GM19467 (cell line): ENCODE data around the gene HNRNPH3.
A peak's percentile ranks its signal among the peaks of the same experiment; 100 is the strongest.
"Not testable (repeated sequence)": the region's sequence is repeated elsewhere in the genome, so short reads cannot be mapped to it uniquely, and the experiment has no call there.

ENCODE experiments used
- ATAC-seq: cut with Tn5 transposase; IDR thresholded peaks from one replicate; pipeline ENCODE4 v1.9.1; 2021; ENCODE audit warnings: mild to moderate bottlenecking, moderate library complexity; ENCODE audit not compliant: unreplicated experiment

The HNRNPH3 gene, protein sequence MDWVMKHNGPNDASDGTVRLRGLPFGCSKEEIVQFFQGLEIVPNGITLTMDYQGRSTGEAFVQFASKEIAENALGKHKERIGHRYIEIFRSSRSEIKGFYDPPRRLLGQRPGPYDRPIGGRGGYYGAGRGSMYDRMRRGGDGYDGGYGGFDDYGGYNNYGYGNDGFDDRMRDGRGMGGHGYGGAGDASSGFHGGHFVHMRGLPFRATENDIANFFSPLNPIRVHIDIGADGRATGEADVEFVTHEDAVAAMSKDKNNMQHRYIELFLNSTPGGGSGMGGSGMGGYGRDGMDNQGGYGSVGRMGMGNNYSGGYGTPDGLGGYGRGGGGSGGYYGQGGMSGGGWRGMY

DNA sequence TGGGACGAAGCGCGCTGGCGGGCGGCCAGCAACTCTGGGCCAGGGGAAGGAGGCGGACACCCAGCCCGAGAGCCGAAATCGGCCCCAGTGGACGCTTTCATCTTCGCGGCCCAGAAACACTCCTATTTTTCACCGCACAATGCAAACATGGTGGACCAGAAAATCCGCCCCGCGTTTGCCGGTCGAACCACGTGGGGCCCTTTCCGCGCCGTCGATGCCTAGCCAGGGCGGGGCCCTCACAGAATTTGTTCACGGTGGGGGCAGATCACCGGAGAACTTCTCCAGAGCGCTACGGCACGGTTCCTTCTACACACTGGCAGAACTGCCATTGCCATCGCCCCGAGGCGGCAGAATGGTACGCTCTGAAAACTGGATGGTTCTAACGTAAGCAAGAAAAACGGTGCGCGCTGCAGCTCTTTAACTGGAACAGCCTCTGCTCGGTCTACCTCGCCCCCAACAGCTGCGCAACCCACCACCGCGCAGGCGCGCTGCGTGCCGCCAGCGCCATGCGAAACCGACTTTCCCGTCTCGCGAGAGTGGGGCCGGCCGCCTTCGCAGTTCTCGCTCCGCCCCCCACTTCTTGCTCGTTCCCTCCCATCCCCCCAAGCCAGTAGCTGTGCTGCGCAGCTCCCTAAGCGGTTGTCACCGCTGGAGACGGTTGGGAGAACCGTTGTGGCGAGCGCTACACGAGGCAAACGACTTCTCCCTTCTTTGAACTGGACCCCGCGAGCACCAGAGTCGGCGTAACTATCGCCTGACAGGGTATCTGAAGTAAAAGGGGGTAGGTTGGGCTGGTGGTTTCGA is at the start of gene HNRNPH3:
Gene HNRNPH3 (plus strand): TSS at position 610 of the 804 bp plus-strand sequence. CDS start 5,158 bp downstream, outside the sequence.
- ATAC-seq, result peak; percentile 78

- ATAC-seq, result no peak
These were observed 47.5 kb upstream of the HNRNPH3 start for GRCh38 chr10:68284062-68285001.

DNA sequence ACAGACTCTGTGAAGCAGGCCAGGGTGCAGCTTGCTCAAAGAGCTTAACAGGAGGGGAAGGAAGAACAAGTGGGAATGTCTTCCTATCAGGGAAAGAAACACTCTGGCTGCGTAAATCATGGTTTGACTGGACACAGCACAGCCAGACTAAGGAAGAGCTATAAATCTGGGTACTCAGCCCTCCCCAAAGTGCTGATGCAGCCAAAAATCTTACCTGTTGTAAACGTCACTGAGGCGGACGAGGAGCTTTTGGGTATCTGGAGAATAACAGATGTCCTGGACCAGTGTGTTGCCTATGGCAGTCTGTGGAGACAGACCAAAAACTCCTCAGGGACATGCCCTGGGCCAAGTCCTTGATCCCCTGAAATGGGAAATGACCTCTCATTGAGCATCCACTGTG is 43.1 kb upstream of the HNRNPH3 start:
- ATAC-seq, result no peak

GRCh38 chr10:68290736-68291135 is 41.1 kb upstream of the HNRNPH3 start:
- no peak for ATAC-seq

- ATAC-seq, result no peak
These were observed 34.8 kb upstream of the HNRNPH3 start for GRCh38 chr10:68296843-68297663.

DNA sequence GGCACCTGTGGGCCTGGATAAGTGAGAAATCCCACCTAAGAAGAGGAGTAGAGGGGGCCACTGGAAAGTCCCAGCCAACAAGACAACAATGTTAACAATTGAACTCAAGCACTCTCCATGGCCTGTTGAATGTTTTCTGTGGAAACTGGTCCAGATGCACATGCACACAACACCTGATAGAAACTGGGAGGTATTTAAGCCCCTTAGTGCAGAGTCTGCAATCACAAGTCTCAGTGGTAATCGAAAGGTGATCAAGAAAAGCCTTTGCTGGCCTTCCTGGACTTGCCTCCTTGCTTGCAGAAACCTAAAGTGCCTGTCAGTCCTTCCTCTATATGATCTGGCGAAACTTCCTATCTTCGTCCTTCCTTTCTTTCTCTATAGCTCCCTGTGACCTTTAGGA is 30.6 kb upstream of the HNRNPH3 start:
- ATAC-seq, result no peak

DNA sequence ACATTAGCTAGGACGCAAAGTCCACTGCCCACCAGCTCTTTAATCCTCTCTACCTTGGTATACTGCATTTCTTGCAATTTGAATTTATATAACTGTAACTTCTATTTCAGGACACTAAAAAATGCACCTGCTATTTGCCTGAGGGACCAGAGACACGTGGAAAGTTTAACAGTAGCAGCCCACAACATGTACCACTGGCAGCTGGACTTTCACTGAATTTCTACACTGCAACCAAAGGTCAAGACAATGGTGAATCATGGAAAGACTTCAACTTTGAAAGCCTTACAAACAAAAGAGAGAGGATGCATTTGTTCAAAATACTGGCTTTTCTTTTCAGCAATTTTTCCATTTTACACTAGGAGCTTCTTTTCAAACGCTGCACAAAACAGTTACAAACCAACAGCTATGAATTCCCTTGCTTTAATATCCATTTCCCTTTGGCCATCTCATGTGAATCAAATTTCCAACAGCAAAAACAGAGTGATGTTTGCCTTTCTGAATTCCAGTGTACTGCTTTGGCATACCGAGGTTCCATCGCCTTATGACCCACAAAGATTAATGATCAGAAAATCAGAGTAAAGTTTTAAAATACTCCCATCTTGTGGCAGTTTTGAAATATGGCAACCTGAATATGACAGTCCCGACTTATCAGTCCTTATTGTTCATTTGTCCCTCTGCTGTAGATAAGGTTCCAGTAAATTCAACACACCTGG is 29.9 kb upstream of the HNRNPH3 start:
- no peak for ATAC-seq

DNA sequence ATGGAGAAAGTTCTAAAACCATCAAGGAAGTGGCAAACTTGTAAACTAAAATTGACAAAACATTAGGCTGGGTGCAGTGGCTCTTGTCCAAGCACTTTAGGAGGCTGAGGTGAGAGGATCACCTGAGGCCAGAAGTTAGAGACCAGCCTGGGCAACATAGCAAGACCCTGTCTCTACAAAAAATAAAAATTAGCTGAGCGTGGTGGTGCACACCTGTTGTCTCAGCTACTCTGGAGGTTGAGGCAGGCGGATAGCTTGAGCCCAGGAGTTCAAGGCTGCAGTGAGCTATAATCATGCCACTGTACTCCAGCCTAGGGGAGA is 29.4 kb upstream of the HNRNPH3 start:
- ATAC-seq, result no peak

DNA sequence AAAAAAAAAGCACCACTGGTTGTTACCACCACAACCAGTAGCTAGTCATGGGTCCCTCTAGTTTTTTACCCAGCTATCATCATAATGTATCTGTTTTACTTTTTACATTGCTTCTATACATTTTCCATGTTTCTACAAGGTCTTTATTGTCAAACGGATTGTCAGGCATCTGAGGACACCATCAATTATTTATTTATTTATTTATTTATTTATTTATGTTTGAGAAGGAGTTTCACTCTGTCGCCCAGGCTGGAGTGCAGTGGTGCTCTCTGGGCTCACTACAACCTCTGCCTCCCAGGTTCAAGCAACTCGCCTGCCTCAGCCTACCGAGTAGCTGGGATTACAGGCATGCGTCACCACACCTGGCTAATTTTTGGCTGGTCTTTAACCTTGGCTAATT is 29.0 kb upstream of the HNRNPH3 start:
- ATAC-seq, result no peak

GRCh38 chr10:68303849-68304412 is 27.9 kb upstream of the HNRNPH3 start:
- ATAC-seq, result no peak

DNA sequence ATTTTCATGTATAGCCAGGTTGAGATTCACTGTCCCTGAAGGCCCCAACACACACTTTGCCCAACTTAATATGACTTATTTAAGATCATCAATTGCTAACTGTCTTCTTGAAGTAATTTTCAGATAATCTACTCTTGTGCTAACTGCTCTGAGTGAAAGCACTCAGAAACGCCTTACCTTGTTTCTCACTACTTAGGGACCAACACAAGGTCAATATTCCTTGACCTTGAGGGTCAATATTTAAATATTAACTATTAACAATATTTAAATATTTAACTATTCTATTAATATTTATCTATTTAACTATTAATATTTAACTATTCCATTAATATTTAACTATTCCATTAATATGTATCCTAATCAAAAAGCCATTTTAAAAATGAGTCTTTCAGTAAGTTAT is 26.0 kb upstream of the HNRNPH3 start:
- no peak for ATAC-seq

GRCh38 chr10:68310531-68310930 is 21.3 kb upstream of the HNRNPH3 start:
- no peak for ATAC-seq

GRCh38 chr10:68314930-68315329 is 16.9 kb upstream of the HNRNPH3 start:
- ATAC-seq, result not testable (repeated sequence)

DNA sequence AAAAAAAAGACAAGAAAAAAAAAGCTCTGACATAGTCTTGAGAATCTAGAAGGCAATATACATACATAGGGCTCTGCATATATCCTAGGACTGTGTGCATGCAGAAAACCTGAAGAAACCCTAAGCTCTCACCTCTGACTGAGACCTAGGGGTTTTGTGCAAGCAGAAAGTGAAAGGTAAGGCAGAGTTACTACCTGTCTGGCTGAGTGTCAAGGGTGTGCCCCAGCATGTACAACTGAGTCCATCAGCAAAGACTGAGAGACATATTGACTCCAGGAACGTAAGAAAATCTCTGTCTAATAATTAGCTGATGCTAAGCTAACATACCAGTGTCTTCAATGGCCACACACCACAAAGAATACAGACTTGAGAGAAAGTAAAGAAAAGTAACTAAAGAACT is 16.3 kb upstream of the HNRNPH3 start:
- no peak for ATAC-seq

- ATAC-seq, result no peak
These were observed 13.4 kb upstream of the HNRNPH3 start for GRCh38 chr10:68318331-68319059.

- ATAC-seq, result not testable (repeated sequence)
These were observed 7.5 kb upstream of the HNRNPH3 start for GRCh38 chr10:68324396-68324795.

GRCh38 chr10:68327889-68328786 is 3.7 kb upstream of the HNRNPH3 start:
- ATAC-seq, result no peak

GRCh38 chr10:68329506-68329861 is 2.4 kb upstream of the HNRNPH3 start:
- ATAC-seq, result no peak
